Left kidney (tissue), 2 donors: ENCODE measurements around the gene UBA52. TPM values are rescaled to one million over a fixed set of nuclear protein-coding genes. Genes with fewer than 3 reads are reported as not detected.
"Not testable (repeated sequence)": the region's sequence is repeated elsewhere in the genome, so short reads cannot be mapped to it uniquely, and the experiment has no call there.

Source experiments
- DNase-seq: peaks from one replicate; pipeline ENCODE4 v3.0.0-alpha.2; 2013
- polyA plus RNA-seq: library from polyadenylated mRNA; unstranded; fragments of 120-200 nt; gene quantifications from one replicate; pipeline ENCODE4 v1.2.1, GENCODE V29; 2013; ENCODE audit not compliant: insufficient read length

Gene UBA52
- polyA plus RNA-seq, 1 donor, result 717 TPM

DNA sequence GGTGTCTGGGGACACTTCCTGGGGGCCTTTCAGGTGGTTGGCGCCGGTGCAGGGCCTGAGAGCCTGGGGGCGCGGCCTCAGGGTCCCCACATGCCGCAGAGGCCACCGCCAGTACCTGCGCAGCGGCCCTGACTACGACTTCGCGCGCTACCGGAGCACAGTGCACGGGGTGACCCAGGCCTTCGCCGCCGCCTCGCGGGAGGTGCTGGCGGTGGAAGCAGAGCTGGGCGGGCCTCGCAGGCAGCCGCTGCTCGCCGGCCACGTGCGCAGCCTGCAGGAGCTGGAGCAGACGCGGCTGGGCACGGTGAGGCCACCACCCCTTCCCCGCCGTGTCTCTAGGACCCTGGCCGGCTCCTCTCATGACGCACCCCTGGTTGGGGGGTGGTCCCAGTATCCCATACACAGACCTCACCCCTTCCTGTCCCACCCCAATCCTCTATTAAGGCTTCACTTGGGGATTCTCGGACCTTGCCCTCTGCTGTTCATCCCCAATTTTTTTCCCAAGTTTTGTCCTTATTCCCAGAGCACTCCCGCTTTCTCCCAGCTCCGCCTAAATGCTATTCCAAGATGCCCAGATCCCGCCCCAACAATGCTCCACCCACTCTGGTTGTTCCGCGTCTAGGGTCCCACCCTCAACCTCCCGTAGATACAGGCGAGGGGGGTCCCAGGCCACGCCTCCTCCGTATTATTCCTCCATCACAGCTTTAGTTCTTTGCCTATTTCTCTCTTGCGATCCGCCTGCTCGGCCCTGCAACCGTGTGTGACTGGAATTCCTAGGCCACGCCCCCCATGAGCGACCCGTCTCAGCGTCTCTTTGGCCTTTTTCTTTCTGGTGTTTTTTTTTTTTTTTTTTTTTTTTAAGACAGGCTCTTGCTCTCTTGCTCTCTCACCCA, 18.0 kb downstream of the UBA52 start:
- peak; percentile 66 for DNase-seq

GRCh38 chr19:18590273-18591272, 18.9 kb downstream of the UBA52 start:
- DNase-seq, result peak; percentile 83

DNA sequence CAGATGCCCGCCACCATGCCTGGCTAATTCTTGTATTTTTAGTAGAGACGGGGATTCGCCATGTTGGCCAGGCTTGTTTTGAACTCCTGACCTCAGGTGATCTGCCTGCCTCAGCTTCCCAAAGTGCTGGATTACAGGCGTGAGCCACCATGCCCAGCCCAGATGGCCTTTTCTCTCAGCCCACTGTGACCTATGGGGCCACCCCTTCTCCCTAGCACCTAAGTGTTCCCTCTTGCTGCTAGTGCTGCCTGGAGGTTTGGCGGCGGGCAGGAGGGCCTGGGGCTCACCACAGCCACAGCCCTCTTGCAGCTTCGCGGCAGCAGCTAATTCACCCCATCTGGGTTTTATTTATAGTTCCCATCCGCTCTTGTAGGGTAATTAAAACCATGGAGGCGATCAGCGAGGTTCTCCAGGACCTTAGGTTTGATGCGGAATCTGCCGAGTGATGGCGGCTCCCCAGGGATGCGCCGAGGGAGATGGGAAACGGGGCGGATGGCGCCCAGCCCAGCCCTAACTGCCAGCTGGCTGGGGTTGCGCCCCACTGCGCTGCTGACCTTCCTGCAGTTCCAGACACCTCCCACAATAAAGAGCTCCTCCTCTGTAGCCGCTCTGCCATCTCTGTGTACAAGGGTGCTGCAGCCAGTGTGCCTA, 20.2 kb downstream of the UBA52 start:
- no peak for DNase-seq

GRCh38 chr19:18592732-18593131, 21.1 kb downstream of the UBA52 start:
- not testable (repeated sequence) for DNase-seq

- DNase-seq, result no peak
Measured at GRCh38 chr19:18593367-18594095, 21.9 kb downstream of the UBA52 start.

GRCh38 chr19:18594096-18594823, 22.6 kb downstream of the UBA52 start:
- peak; percentile 87 for DNase-seq

- no peak for DNase-seq
Measured at GRCh38 chr19:18594824-18595373, 23.2 kb downstream of the UBA52 start.

GRCh38 chr19:18595475-18595874, 23.8 kb downstream of the UBA52 start:
- no peak for DNase-seq

DNA sequence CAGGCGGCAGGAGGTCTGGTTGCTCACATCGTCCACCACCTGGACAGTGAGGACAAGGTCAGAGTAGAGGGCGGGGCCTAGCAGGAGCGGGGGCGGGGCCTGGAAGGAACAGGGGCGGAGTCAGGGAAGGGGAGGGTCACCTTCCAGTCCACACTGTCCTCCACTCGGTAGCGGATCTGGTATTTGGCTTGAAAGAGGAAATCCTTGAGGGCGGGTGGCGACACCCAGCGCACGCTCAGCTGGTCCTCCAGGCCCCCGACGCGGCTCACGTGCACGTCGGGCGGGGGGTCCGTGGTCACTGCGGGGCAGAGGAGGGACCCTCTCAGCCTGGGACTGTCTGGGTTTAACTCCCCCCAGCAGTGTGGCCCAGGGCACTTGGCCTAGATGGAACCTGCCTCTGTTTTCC, 25.1 kb downstream of the UBA52 start:
- DNase-seq, result no peak

GRCh38 chr19:18597809-18598660, 26.4 kb downstream of the UBA52 start:
- no peak for DNase-seq

DNA sequence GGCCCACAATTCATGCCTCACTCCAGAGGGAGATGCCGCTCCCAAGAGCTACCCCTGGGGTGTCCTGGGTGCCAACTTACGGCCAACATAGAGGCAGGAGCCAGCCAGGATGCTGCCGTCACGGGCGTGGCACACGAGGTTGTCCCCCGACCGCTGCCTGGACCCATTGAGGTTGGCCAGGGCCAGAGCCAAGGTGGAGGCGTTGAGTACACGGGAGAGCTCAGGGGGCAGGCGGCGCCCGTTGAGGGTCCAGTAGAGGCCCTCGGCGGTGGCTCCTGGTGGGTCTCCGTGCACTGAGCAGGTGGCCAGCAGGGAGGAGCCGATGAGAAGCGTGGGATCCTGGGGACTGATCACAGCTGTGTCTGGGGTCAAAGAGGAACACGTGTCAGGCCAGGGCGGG, 27.8 kb downstream of the UBA52 start:
- DNase-seq, result no peak

- not testable (repeated sequence) for DNase-seq
Measured at GRCh38 chr19:18600692-18601397, 29.2 kb downstream of the UBA52 start.

- DNase-seq, result no peak
Measured at GRCh38 chr19:18601875-18602274, 30.2 kb downstream of the UBA52 start.

DNA sequence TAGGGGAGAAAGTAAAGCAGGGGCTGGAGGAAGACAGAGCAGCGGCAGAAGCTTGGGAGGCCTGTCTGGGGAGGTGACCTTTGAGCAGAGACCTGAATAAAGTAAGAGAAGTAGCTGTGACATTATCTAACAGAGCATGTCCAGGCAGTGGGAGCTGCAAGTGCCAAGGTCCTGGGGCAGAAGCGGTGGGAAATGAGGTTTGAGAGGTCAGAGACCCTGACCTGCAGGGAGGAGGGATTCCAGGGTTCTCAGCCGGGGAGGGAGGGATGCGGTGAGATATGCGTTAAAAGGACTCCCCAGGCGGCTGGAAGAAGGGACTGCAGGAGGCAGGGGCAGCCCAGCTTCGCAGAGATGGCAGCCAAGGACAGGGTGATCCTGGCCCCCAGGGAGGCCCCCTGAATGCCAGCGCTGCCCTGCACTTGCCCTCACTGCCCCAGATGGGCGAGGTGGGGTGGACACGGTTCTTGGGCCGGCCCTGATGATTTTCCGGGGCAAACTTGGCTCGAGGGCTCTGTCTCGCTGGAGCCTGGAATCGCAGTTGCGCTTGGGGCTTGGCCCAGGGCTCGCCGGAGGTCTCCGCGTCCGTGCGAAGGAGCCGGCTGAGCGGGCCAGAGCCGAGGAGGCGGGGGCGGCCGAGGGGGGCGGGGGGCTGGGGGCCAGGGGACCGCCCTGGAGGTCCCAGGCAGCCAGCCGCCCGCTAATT, 31.7 kb downstream of the UBA52 start:
- no peak for DNase-seq

- no peak for DNase-seq
Measured at GRCh38 chr19:18603958-18604819, 32.5 kb downstream of the UBA52 start.

- no peak for DNase-seq
Measured at GRCh38 chr19:18604820-18605159, 33.1 kb downstream of the UBA52 start.

DNA sequence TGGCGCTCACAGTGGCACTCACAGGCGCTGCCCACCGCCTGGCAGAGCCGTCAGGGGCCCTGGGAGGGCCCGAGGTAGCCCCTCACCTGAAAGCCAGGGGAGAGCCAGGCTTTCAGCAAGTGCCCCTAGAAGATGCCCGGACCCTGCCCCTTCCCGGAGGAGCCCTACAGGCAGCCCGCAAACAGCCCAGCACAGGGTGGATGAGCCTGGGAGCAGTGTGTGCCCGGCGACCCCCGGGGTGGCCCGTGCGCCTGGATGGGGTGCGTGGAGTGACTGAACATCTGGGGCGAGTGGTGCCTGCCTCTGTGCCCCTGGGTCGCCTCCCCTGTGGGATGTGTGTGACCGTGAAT, 33.5 kb downstream of the UBA52 start:
- DNase-seq, result no peak
